SK-N-MC (cell line): ENCODE results near the gene TECPR2.

Source experiments
- EZH2 ChIP-seq: fragments of 200-600 bp; sonication (generic); IDR thresholded peaks from one replicate; pipeline ENCODE4 v1.6.1; 2017; ENCODE audit warnings: antibody characterized with exemption
- FOXP2 ChIP-seq: optimal IDR thresholded peaks from 2 replicates; pipeline ENCODE3; 2011; ENCODE audit warnings: mild to moderate bottlenecking, moderate library complexity; ENCODE audit not compliant: insufficient read depth; ENCODE audit errors: extremely low read length, control extremely low read depth
- POLR2AphosphoS5 ChIP-seq: IDR thresholded peaks from 2 replicates; pipeline ENCODE4 v1.6.1; 2012; ENCODE audit warnings: mild to moderate bottlenecking, low read depth, low read length, borderline replicate concordance

- TF ChIP-seq POLR2AphosphoS5 = no peak
- TF ChIP-seq EZH2 = no peak
- no peak for TF ChIP-seq FOXP2
Observed at GRCh38 chr14:102493585-102493984, 130.8 kb downstream of the TECPR2 start.
